Epithelial cell of umbilical artery (primary cell): Measurements from ENCODE around the gene ZNF92. TPM values are rescaled to one million over a fixed set of nuclear protein-coding genes. Genes with fewer than 3 reads are reported as not detected.

Experiments used
- total RNA-seq: library from RNA; depleted of rRNA; stranded (reverse); fragments of >200 nt; gene quantifications from 2 replicates; pipeline ENCODE4 v1.2.3, GENCODE V29; 2014

The ZNF92 gene
- 6.1 and 13.6 TPM in 2 replicates for total RNA-seq

DNA sequence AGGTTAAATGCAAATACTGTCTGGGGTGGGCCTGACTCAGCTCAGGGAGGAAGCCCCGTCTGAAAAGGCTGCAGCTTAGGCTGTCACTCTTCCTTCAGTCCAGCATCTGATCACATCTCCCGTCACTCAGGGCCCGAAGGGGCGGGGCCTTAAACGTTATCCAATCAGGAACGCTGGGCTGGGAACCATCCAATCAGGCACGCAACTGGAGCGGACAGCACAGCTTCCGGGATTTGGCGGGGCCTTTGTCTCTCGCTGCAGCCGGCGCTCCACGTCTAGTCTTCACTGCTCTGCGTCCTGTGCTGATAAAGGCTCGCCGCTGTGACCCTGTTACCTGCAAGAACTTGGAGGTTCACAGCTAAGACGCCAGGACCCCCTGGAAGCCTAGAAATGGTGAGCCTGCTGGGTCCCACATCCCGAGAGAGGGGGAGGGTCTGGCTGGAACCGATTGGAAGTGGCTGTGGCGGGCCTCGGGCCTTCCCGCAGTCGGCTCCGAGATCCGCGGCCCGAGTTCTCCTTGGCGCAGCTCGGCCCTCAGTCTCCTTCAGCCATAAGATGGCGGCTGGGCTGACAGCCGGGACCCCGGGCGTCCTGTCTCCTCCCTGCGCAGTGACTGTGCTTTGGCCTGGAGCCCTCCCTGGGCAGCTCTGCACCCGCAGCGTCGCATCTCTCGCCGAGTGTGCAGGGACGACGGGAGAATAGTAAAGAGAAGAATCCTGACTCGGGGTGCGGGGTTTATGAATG is at the start of gene ZNF92:
TSS of gene ZNF92 (plus strand) at position 248 of the 744 bp plus-strand sequence. CDS start at position 391, 143 bp downstream.

